Body of pancreas (tissue), 4 donors: ENCODE results near the gene ZFP30. TPM values are rescaled to one million over a fixed set of nuclear protein-coding genes. Genes with fewer than 3 reads are reported as not detected.
A peak's percentile ranks its signal among the peaks of the same experiment; 100 is the strongest.

Source experiments
- ATAC-seq: fragments of 150-250 bp; one replicate; pipeline ENCODE4 v1.9.1; 2016
- DNase-seq, 4 donors: peaks; one replicate each; pipeline ENCODE4 v3.0.0-alpha.2; 2019
- H3K27ac ChIP-seq, 4 donors: fragments of 200-600 bp; sonication (generic); 1 replicate in 3 of 4; 2 replicates in 1 of 4; pipeline versions ENCODE4 v1.5.1 to v1.6.1; 2016 to 2019; ENCODE audit warnings: mild to moderate bottlenecking in 1 of 4, mixed read lengths in 1 of 4, moderate library complexity in 1 of 4
- H3K27me3 ChIP-seq, 2 donors: fragments of 200-600 bp; sonication (generic); one replicate each; pipeline ENCODE4 v1.6.0; 2016; ENCODE audit warnings: mild to moderate bottlenecking in 1 of 2
- H3K36me3 ChIP-seq, 2 donors: fragments of 200-600 bp; sonication (generic); replicated peaks in 1 of 2; 2 replicates each; pipeline ENCODE4 v1.5.1; 2016; ENCODE audit warnings: low read depth in 2 of 2; ENCODE audit not compliant: insufficient read depth in 1 of 2
- H3K4me1 ChIP-seq: fragments of 200-600 bp; sonication (generic); one replicate; pipeline ENCODE4 v1.6.0; 2016
- H3K4me3 ChIP-seq, 2 donors: fragments of 200-600 bp; sonication (generic); 1 replicate in 1 of 2; 2 replicates in 1 of 2; pipeline ENCODE4 v1.5.1; 2016 to 2019
- H3K9me3 ChIP-seq, 3 donors: fragments of 200-600 bp; sonication (generic); 1 replicate in 2 of 3; 2 replicates in 1 of 3; pipeline ENCODE4 v1.5.1; 2016
- POLR2A ChIP-seq, 3 donors: fragments of 450-650 bp; IDR thresholded peaks; one replicate each; pipeline ENCODE4 v1.6.1; 2016; ENCODE audit warnings: antibody characterized with exemption in 3 of 3, mild to moderate bottlenecking in 2 of 3
- WGBS, 2 donors: methylation state at CpG; one replicate each; pipeline ENCODE4 v1.1.5; 2017; 5-methylcytosine and 5-hydroxymethylcytosine counted together
- intact Hi-C: fragments of 100-400 bp; cut with DNase I; formaldehyde crosslinking; loops from one replicate; pipeline ENCODE4 v1.15.1; 2023
- total RNA-seq, 2 donors: library from RNA; depleted of rRNA; stranded (reverse); fragments of >200 nt; gene quantifications; one replicate each; pipeline ENCODE4 v1.1.0, GENCODE V29; 2016
- TF ChIP-seq, protein P1 (sequence below), 7 experiments: fragments of 450-650 bp in 4 of 7; fragments of 200-600 bp in 3 of 7; sonication (generic) in 3 of 7; IDR thresholded peaks; one replicate each; pipeline ENCODE4 v1.5.1; 2016 to 2019; ENCODE audit warnings: antibody characterized with exemption in 7 of 7

ZFP30 gene
- total RNA-seq: 10 to 100 TPM in 1 of 2 donors, 1 to 10 TPM in 1; 7.5 to 27.0 TPM

DNA sequence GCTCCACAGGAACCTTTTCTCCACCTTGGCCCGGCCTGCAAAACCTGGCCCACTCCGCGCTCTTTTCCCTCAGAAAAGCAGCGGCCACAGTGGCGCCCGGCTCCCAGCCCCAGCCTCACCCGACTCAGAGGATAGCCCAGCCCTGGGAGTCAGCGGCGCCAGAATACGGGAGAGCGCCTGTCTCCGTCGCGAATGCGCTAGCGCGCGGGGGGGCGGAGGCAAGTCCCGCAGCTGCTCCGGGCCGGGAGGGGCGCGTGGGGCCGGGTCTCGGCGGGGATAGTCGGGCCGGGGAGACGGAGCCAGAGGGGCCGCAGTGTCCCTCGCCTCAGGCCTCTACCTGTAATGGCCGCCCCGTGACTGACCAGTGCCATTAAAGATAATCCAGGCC is at the start of gene ZFP30:
Gene ZFP30, minus strand, starts transcription at position 165 of the 388 bp plus-strand sequence. CDS start 7,643 bp downstream, outside the sequence.
- 0% methylated on average over 10 to 16 of the region's 34 CpGs for WGBS, 2 donors
- TF ChIP-seq POLR2A (IDR thresholded peaks at IDR 0.05): peak in 2 of 3 donors; percentile 66 to 72
- TF ChIP-seq, protein P1, sequence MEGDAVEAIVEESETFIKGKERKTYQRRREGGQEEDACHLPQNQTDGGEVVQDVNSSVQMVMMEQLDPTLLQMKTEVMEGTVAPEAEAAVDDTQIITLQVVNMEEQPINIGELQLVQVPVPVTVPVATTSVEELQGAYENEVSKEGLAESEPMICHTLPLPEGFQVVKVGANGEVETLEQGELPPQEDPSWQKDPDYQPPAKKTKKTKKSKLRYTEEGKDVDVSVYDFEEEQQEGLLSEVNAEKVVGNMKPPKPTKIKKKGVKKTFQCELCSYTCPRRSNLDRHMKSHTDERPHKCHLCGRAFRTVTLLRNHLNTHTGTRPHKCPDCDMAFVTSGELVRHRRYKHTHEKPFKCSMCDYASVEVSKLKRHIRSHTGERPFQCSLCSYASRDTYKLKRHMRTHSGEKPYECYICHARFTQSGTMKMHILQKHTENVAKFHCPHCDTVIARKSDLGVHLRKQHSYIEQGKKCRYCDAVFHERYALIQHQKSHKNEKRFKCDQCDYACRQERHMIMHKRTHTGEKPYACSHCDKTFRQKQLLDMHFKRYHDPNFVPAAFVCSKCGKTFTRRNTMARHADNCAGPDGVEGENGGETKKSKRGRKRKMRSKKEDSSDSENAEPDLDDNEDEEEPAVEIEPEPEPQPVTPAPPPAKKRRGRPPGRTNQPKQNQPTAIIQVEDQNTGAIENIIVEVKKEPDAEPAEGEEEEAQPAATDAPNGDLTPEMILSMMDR (IDR thresholded peaks at IDR 0.05): no peak
- DNase-seq (peak; percentile 84 to 89 (median 85)), ATAC-seq (peak; percentile 89)
- peak within 1 kb of the TSS; percentile 60 to 94 (median 80) for H3K27ac ChIP-seq
- H3K4me1 ChIP-seq: peaks cover 12% of the 10 kb centered on the region
- H3K27me3 ChIP-seq: no peaks in the 10 kb centered on the region
- peak within 1 kb of the TSS; percentile 47 to 87 for H3K4me3 ChIP-seq
- no peaks in the 10 kb centered on the region for H3K9me3 ChIP-seq
- no peaks in the 10 kb centered on the region for H3K36me3 ChIP-seq
- intact Hi-C loops: loop anchor here (10.0 kb wide), 1 partner anchor 60 kb away; the partner anchor contains the start of genes ZNF540 and ZNF571

DNA sequence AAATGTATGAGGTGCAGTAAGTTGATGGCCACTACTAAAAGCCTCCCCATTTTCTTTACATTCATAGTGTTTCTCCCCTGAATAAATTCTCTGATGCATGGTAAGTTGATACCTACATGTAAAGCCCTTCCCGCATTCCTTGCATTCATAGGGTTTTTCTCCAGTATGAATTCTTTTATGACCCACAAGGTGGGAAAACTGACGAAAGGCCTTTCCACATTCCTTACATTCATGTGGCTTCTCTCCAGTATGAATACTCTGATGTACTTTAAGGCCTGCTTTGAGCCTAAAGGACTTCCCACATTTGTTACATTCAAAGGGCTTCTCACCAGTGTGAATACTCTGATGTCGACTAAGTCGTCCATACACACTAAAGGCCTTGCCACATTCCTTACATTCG is 43.8 kb upstream of the ZFP30 start:
- TF ChIP-seq POLR2A (IDR thresholded peaks at IDR 0.05): no peak
- TF ChIP-seq, protein P1 (IDR thresholded peaks at IDR 0.05): no peak
- no peaks in the 10 kb centered on the region for H3K4me1 ChIP-seq
- no peak overlapping the region for H3K27ac ChIP-seq
- ATAC-seq: no peak
- 88 to 96% methylated on average over 5 of the region's 5 CpGs for WGBS, 2 donors
- H3K9me3 ChIP-seq: peaks cover 0 to 5% (median 0%) of the 10 kb centered on the region in 3 donors
- peaks cover 2 to 4% of the 10 kb centered on the region in 2 donors for H3K36me3 ChIP-seq
- no peak overlapping the region for H3K4me3 ChIP-seq
- no peaks in the 10 kb centered on the region for H3K27me3 ChIP-seq
- intact Hi-C loops: no loop called here
- DNase-seq: no peak

DNA sequence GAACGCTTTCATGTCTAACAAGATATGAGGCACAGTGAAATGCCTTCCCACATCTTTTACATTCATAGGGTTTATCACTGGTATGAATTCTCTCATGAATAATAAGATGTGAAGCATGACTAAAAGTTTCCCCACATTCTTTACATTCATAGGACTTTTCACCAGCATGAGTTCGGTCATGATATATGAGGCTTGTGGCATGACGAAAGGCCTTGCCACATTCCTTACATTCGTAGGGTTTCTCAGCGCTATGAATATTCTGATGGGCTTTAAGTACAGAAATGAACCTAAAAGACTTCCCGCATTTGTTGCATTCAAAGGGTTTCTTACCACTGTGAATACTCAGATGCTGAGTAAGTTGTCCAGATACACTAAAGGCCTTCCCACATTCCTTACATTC is 43.0 kb upstream of the ZFP30 start:
- WGBS, 2 donors: 90 to 97% methylated on average over 6 of the region's 6 CpGs
- Histone ChIP-seq H3K27me3 (no peaks in the 10 kb centered on the region), H3K4me3 (no peak overlapping the region), H3K9me3 (peaks cover 0 to 5% (median 0%) of the 10 kb centered on the region in 3 donors), H3K27ac (no peak overlapping the region), H3K36me3 (peaks cover 2 to 4% of the 10 kb centered on the region in 2 donors), H3K4me1 (no peaks in the 10 kb centered on the region)
- intact Hi-C loops: no loop called here
- DNase-seq: no peak
- TF ChIP-seq, protein P1 (IDR thresholded peaks at IDR 0.05): no peak
- no peak for TF ChIP-seq POLR2A (IDR thresholded peaks at IDR 0.05)
- no peak for ATAC-seq

DNA sequence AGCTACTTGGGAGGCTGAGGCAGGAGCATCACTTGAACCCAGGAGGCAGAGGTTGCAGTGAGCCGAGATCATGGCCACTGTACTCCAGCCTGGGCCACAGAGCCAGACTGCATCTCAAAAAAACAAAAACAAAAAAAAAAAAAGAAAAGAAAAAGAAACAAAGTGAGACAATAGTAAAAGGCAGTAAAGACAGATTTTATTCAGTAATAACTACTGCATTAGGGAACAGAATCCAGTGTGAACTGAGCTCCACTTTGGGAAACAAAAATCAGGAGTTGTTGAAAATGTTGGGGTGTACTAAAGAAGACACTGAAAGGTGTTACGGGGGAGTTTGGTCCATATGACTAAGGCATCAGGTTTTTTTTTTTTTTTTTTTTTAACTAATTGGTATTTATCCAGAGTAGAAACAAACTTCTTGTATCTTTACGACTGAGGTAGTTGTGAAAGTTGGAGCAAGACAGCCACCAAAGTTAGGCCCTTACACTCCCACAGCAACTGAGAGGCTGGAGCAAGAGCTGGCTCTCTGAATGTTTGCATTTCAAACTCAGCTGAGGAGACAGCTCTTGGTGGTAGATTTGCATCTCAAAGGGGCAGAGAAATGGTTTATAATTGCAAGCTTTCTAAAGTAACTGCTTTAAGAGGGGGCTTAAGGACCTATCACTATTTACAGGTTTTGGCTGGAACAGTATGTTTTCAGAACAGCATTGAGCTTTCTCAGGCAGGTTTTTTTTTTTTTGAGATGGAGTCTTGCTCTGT is 40.1 kb upstream of the ZFP30 start:
- Histone ChIP-seq H3K27me3 (no peaks in the 10 kb centered on the region), H3K9me3 (peaks cover 0 to 5% (median 0%) of the 10 kb centered on the region in 3 donors), H3K36me3 (peaks cover 2 to 4% of the 10 kb centered on the region in 2 donors), H3K27ac (no peak overlapping the region), H3K4me3 (no peak overlapping the region), H3K4me1 (no peaks in the 10 kb centered on the region)
- no peak for TF ChIP-seq POLR2A (IDR thresholded peaks at IDR 0.05)
- TF ChIP-seq, protein P1 (IDR thresholded peaks at IDR 0.05): no peak
- WGBS, 2 donors: 73 to 77% methylated on average over 3 of the region's 3 CpGs
- intact Hi-C loops: no loop called here
- ATAC-seq (no peak), DNase-seq (no peak)
